ENCODE results near the gene CMSS1.

DNA sequence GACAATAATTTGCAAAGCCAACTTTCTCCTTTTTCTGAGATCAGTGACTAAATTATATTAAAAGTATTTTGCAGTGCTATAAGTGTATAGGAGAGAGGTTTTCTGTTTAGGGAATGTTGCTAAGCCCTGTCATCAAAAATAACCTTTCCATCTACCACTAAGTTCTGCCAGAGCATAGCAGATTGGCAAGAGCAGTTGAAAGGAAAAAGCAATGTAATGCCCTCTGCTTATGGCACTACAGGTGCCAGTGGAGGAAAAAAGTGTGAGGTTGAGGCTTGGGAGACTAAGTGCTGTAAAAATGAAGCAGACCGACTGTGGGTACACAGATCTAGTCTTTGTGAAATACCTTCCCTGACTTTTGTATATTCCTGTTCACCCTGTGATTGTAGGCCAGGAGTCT lies 285.1 kb downstream of the CMSS1 start:
- TF ChIP-seq POLR2A (IDR thresholded peaks at IDR 0.05; ENCODE audit: low read depth, low read length) (no peak), TAF1 (IDR thresholded peaks at IDR 0.05; ENCODE audit: borderline replicate concordance, low read depth, low read length) (no peak)
